Muscle of back (tissue), 11 donors: ENCODE results near the gene ZDHHC9. TPM values are rescaled to one million over a fixed set of nuclear protein-coding genes. Genes with fewer than 3 reads are reported as not detected.

Experiments used
- DNase-seq, 3 donors: peaks; one replicate each; pipeline versions ENCODE4 v3.0.0 to v3.0.0-alpha.2; 2013
- polyA plus RNA-seq, 10 donors: library from polyadenylated mRNA; unstranded; fragments of 120-200 nt; gene quantifications; one replicate each; pipeline ENCODE4 v1.2.1, GENCODE V29; 2013; ENCODE audit not compliant: insufficient read length in 10 of 10

Gene ZDHHC9
- polyA plus RNA-seq, 10 donors, result 30.1 to 39.0 (median 35.0) TPM

GRCh38 chrX:129768586-129769466 is 74.9 kb downstream of the ZDHHC9 start:
- peak in 1 of 3 donors; percentile 18 for DNase-seq

DNA sequence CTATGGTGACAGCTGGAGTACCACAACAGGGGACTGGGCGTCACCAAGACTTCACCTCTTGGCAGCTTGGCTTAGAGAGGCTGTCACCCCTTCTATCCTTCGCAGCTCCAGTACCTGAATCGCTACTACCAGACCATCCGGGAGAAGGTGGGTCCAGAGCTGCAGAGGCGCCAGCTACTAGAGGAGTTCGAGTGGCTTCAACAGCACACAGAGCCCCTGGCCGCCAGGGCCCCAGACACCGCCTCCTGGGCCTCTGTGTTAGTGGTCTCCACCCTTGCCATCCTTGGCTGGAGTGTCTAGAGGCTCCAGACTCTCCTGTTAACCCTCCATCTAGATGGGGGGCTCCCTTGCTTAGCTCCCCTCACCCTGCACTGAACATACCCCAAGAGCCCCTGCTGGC is 75.5 kb downstream of the ZDHHC9 start:
- no peak for DNase-seq

DNA sequence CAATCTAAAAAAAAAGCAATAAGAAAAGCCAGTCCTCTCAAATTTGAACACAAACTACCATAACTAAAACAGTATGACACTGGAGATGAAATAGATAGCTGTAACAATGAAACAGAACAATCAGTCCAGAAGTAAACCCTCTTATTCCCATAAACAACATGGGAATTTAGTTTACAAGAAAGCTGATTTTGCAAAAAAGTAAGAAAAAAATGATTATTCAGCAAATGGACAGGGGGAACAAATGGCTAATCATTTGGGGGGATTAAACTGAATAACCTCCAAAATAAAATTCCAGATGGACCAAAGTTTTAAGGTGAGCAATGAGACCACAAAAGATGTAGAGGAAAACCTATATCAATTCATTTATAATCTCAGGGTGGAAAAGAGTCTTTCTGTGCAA is 80.0 kb downstream of the ZDHHC9 start:
- no peak for DNase-seq

DNA sequence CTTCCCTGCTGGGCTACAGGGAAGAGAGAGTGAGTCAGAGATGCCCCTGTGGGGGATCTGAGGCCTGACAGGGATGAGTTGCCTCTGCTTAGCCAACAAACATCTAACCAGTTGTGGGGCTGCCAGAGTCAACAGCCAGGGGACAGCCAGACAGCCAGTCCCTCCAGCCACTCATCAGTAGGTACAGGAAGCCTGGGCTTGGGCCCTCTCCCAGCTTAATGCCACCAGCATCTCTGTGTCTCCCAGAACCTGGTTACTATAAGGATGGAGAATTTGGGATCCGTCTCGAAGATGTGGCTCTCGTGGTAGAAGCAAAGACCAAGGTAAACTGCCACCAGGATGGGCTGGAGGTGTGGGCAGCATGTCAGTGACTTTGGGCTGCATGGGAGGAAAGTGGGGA is 81.2 kb downstream of the ZDHHC9 start:
- no peak for DNase-seq

DNA sequence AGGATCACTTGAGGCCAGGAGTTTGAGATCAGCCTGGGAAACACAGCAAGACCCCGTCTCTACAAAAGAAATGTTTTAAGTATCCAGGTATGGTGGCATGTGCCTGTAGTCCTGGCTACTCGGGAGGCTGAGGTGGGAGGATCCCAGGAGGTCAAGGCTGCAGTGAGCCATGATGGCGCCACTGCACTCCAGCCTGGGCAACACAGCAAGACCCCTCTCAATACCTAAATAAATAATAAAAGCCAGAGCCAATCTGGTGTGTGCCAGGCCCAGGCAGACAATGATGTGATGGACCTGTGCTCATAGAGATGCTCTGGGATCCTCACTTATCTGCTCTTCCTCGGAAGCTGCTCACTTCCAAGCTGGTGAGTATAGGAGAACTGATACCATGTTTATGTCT is 82.1 kb downstream of the ZDHHC9 start:
- no peak for DNase-seq

GRCh38 chrX:129760981-129761380 is 82.7 kb downstream of the ZDHHC9 start:
- no peak for DNase-seq

DNA sequence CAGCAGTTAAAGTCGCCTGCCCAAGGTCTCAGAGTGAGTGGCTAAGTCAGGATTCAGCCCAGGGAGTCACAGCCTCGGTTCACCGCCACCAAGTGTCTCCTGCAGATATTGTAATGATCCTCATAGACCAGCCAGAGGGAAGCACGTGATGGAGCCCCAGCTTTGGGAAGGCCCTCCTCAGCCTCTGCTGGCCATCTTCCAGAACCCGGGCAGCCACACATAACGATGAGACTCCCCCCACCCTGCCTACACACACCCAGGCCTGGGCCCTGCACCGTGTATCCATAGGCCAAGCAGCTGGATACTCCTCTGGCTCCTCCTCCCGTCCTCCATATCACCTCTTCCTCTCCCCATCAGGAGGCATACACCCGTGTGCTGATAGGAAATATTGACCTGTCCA is 83.5 kb downstream of the ZDHHC9 start:
- DNase-seq, result no peak

DNA sequence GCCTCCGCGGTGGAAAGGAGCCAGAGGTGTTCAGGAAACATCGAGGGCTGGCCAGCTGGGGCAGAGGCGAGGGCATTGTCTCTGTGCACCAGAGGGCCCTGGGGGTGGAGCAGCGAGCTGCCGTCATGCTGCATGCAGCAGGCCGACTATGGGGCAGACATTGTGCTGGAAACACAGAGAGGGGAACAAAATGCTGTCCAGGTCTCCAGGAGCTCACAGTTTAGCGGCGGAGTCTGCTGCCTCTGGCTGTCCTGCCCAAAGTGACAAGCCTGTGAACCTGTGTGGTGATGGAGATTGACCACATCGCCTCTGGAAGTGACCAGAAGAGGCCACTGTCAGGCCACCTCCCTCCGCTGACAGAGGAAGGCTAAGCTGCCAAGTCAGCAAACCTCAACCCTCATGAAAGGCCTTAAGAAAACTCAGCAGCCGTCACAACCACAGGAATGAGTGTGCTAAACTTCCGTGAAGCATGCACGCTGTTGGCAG is 84.1 kb downstream of the ZDHHC9 start:
- DNase-seq, result peak in 1 of 3 donors; percentile 35

- no peak for DNase-seq
Measured at GRCh38 chrX:129755779-129756650, 87.7 kb downstream of the ZDHHC9 start.

DNA sequence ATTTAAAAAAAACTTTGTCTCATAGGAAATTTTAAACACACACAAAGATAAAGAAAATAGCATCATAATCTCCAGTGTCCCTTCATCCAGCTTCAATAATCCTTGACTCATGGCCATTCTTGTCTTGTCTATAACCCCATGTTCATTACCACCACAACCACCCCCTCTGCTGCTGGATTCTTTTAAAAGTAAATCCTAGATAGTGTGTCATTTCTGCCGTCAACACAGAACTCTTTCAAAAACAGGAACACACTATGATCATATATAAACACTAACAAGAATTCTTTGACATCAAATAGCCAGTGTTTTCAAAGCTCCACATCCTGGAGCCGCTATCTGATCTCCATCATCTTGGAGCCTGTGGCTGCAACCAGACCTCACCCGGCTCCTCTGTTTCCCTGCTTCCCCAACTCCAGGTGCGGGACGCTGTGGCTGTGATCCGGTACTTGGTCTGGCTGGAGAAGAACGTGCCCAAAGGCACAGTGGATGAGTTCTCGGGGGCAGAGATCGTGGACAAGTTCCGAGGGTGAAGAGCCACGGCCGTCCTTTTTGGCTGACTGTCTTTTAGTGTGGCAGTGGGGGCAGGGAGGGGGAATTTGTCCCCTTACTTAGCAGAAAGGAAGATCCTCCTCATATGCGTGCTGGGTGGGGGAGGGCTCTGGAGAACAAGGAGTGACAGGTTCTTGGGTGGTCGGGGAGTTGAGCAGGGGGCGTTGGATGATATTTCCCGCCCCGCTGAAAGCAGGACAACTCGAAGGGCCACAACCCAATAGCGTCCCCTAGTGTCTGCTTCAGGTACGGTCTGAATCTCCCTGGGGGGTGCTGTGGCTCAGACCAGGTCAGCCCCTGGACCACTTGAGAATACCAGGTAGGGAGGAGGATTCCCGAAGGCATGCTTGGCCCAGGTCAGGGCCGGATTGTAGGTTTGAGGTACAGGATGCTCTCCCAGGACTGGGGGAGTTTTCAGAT is 89.3 kb downstream of the ZDHHC9 start:
- DNase-seq, result no peak

Other genes with a start within 250 kb of the ZDHHC9 start
- 10 to 100 TPM; 10.2 to 23.3 (median 16.5) TPM for gene APLN, start 188.9 kb downstream of the ZDHHC9 start, polyA plus RNA-seq
- gene XPNPEP2, start 104.9 kb downstream of the ZDHHC9 start, polyA plus RNA-seq, result 1 to 10 TPM; 3.6 to 6.3 (median 4.6) TPM
- gene SASH3, start 63.9 kb downstream of the ZDHHC9 start, polyA plus RNA-seq, result 1 to 10 TPM; 2.1 to 8.2 (median 2.8) TPM
- gene UTP14A, start 62.3 kb upstream of the ZDHHC9 start, polyA plus RNA-seq, result 10 to 100 TPM; 18.5 to 26.0 (median 22.7) TPM
- 10 to 100 TPM; 14.2 to 17.1 (median 15.1) TPM for gene BCORL1, start 138.7 kb upstream of the ZDHHC9 start, polyA plus RNA-seq